T-helper 17 cell (primary cell): ENCODE measurements around the gene TRAF3. TPM values are rescaled to one million over a fixed set of nuclear protein-coding genes. Genes with fewer than 3 reads are reported as not detected.

Experiments used
- ATAC-seq: fragments of 150-1000 bp; cut with Tn5 transposase; 2 replicates; pipeline ENCODE4 v1.10.0; 2021; ENCODE audit warnings: mild to moderate bottlenecking, moderate library complexity
- DNase-seq, 3 donors: peaks; one replicate each; pipeline versions ENCODE4 v3.0.0 to v3.0.0-alpha.2; 2020 to 2021
- H3K9me3 ChIP-seq: one replicate; pipeline ENCODE4 v1.7.0; 2013; ENCODE audit warnings: low read length, mild to moderate bottlenecking; ENCODE audit not compliant: control insufficient read depth, poor library complexity, severe bottlenecking
- H3K27ac Mint-ChIP-seq: one replicate; pipeline ENCODE4 v1.8.0; 2022; ENCODE audit warnings: mild to moderate bottlenecking, moderate library complexity, mixed read lengths
- H3K27me3 Mint-ChIP-seq: one replicate; pipeline ENCODE4 v1.8.0; 2022; ENCODE audit warnings: mixed read lengths
- H3K36me3 Mint-ChIP-seq: one replicate; pipeline ENCODE4 v1.8.0; 2022; ENCODE audit warnings: low read depth, mixed read lengths
- H3K4me1 Mint-ChIP-seq: one replicate; pipeline ENCODE4 v1.8.0; 2022; ENCODE audit warnings: mild to moderate bottlenecking, mixed read lengths
- H3K4me3 Mint-ChIP-seq: one replicate; pipeline ENCODE4 v1.8.0; 2022; ENCODE audit warnings: mild to moderate bottlenecking, moderate library complexity, mixed read lengths
- total RNA-seq, 4 donors: library from RNA in 2 of 4; stranded (reverse) in 2 of 4; gene quantifications; one replicate each; pipeline ENCODE4 v1.2.3 and lab custom pipeline; 2022 to 2026

The TRAF3 gene
- total RNA-seq, 2 donors from 2014 or later: 47.8 to 54.4 TPM

DNA sequence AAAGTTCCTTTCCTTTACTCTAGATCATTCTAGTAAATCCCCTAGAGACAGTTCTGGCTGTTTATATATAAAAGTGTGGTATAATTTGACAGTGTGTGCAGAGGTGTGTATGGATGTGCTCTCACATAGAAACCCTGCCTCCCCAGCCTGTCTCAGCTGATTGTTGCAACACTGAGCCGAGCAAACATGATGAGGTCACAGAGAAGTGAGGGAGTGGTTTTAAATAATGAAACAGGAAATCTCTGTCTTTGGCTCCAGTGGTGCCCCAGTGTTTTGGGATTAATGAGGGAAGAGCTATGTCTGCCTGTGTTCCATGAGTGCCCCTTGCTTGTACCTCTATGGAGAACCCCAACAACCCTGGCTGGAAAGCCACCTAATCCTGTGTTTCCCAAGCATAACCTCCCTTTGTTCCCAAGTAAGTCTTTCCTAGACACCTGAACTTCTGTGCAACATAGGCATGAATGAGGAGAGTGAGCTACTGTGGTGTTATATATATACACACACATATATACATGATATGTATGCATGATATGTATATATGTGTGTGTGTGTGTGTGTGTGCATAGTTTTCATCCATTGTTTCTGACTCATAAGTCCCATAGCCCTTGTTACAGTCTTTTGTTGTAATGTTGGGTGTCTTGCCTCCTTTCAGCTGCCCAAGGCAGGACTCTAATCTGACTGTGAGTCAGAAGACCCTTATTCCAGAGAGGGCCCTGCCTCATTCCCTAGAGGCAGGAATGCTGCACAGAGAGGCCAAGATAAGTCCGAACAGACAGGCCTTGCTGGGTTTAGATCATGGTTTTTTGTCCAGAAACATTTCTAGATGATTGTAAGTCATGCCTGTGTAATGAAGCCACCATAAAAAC, 18.0 kb downstream of the TRAF3 start:
- H3K9me3 ChIP-seq: no peaks in the 10 kb centered on the region
- Mint-ChIP-seq H3K27ac (peak overlapping the region; percentile 49), H3K4me3 (peak overlapping the region; percentile 43), H3K27me3 (no peaks in the 10 kb centered on the region), H3K4me1 (peaks cover 51% of the 10 kb centered on the region), H3K36me3 (no peaks in the 10 kb centered on the region)
- no peak for DNase-seq
- ATAC-seq: peak; percentile 92

DNA sequence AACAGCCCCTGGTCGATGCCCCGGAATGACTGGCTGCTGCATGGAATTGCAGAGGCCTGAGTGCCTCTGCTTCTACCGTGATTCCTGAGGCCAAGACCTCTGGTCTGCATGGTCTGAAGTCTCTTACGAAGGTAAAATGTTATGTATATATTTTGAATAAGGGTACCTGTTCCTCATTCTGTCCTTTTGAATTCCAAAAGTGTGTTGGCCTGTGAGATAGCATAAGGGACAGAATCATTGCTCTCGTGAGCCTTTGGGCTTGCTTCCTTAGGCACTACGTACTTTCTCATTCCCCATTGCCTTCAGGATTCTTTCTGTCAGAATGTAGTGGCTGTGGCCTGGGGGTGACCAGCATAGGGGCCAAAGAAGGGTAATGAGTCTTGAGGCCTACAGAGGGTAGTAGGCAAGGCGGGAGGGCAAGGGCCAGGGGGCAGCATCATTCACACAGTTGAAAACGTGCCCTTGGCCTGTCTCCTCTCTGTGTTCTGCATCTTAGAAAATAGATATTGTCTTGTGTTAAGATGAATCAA, 19.5 kb downstream of the TRAF3 start:
- no peaks in the 10 kb centered on the region for H3K36me3 Mint-ChIP-seq
- H3K27ac Mint-ChIP-seq: no peak overlapping the region
- H3K4me1 Mint-ChIP-seq: peaks cover 42% of the 10 kb centered on the region
- H3K4me3 Mint-ChIP-seq: peak overlapping the region; percentile 21
- H3K27me3 Mint-ChIP-seq: no peaks in the 10 kb centered on the region
- DNase-seq (no peak), ATAC-seq (no peak)
- no peaks in the 10 kb centered on the region for H3K9me3 ChIP-seq

DNA sequence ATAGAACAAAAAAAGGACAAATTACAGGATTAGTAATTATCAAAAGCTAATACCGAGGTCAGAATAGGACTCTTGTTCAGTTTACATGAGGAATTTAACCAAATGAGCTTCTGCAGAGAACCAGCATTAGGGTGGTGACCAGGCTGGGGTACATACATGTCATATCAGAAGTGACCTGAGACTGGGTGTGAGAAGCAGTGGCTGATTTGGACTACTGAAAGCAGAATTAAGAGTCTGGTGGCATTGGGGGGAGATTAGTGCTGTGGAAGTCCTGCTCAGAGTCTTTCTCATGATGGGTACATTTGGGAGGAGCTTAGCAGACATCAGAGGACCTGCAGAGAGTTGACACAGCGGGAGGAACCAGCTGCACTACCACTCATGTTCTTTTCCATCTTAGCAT, 21.7 kb downstream of the TRAF3 start:
- no peaks in the 10 kb centered on the region for H3K9me3 ChIP-seq
- Mint-ChIP-seq H3K36me3 (no peaks in the 10 kb centered on the region), H3K27ac (peak overlapping the region; percentile 47), H3K4me3 (no peak overlapping the region), H3K4me1 (peaks cover 42% of the 10 kb centered on the region), H3K27me3 (no peaks in the 10 kb centered on the region)
- ATAC-seq: no peak
- DNase-seq: no peak

DNA sequence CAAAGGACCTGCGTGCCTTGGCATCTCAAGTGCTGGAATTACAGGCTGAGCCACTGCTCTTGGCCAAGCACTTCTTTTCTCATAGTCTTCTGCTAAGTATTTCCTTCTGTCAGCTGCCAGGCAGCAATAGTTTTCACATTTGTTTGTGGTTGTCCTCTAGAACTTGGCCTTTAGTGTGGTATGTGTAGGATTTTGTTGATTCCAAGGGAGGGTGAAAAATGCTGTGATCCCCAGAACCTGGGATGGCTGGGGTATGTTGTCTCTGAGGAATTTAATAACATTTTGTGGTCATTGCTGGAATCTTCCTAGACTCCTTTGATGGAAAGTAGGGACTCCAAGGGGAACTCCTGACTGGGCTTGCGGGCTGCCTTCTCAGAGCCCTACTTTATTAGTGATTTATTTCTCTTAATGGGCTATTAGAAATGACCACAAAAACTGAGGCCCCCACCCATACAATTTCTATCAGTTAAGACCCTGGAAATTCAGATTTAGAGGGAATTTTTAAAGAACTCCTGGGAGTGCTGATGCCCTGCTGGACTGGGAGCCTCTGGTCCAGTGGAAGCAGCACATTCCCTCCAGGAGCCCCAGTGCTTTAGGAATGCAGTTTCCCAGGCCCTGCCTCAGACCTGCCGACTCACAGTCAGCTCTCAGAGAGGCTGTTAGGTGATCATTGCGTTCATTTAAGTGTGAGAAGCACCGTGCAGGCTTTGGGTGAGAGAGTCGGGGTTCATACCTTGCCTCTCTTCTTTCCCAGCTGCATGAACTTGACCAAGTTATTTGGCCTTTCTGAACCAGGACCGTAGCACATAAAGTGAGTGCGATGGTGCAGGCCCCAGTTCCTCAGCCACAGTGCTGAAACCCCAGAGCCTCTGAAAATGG, 22.7 kb downstream of the TRAF3 start:
- H3K4me3 Mint-ChIP-seq: no peak overlapping the region
- no peaks in the 10 kb centered on the region for H3K36me3 Mint-ChIP-seq
- H3K27me3 Mint-ChIP-seq: no peaks in the 10 kb centered on the region
- peaks cover 36% of the 10 kb centered on the region for H3K4me1 Mint-ChIP-seq
- ATAC-seq: no peak
- no peak for DNase-seq
- H3K9me3 ChIP-seq: no peaks in the 10 kb centered on the region
- H3K27ac Mint-ChIP-seq: peak overlapping the region; percentile 6

DNA sequence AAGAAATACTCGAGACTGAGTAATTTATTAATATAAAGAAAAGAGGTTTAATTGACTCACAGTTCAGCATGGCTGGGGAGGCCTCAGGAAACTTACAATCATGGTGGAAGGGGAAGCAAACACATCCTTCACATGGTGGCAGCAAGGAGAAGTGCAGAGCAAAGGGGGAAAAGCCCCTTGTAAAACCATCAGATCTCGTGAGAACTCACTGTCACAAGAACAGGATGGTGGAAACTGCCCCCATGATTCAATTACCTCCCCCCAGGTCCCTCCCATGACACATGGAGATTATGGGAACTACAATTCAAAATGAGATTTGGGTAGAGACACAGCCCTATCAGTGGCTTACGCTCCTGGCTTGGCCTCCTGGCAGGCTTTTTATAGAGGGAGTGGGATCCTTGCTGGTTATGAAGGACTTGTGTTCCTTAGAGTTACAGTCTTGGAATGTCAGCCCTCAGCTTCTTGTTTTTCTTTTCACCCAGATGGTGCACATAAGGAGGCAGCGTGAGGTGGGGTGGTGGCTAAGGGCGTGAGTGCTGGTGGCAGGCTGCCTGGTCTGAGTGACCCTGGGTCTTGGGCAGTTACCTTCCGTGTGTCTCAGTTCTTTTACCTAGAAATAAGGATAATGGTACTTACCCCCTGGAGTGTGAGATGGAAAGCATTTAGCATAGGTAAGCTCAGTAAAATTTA, 25.7 kb downstream of the TRAF3 start:
- no peak for DNase-seq
- no peaks in the 10 kb centered on the region for H3K9me3 ChIP-seq
- ATAC-seq: no peak
- Mint-ChIP-seq H3K4me3 (peak overlapping the region; percentile 50), H3K4me1 (peaks cover 50% of the 10 kb centered on the region), H3K36me3 (no peaks in the 10 kb centered on the region), H3K27me3 (no peaks in the 10 kb centered on the region), H3K27ac (peak overlapping the region; percentile 32)

DNA sequence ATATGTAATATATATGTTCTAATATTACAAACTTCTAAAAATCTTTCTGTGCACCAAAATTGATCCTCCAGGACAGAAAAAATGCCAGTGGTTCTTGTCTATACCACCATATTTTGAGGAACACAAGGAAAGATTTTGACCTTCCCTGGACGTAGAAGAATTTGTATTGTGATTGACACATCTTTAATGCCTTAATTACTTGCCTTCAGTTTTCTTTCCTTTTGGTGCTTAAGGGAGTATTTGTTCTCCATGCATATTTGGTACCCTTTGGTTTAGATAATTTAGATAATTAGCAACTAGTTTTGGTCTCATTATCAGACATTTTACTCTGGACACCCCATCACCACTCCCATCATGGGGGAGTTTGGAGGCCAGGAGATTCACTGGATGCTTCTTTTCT, 27.6 kb downstream of the TRAF3 start:
- peaks cover 41% of the 10 kb centered on the region for H3K4me1 Mint-ChIP-seq
- no peaks in the 10 kb centered on the region for H3K9me3 ChIP-seq
- no peak for ATAC-seq
- DNase-seq: no peak
- peak overlapping the region; percentile 97 for H3K27ac Mint-ChIP-seq
- H3K4me3 Mint-ChIP-seq: peak overlapping the region; percentile 86
- no peaks in the 10 kb centered on the region for H3K27me3 Mint-ChIP-seq
- H3K36me3 Mint-ChIP-seq: no peaks in the 10 kb centered on the region

DNA sequence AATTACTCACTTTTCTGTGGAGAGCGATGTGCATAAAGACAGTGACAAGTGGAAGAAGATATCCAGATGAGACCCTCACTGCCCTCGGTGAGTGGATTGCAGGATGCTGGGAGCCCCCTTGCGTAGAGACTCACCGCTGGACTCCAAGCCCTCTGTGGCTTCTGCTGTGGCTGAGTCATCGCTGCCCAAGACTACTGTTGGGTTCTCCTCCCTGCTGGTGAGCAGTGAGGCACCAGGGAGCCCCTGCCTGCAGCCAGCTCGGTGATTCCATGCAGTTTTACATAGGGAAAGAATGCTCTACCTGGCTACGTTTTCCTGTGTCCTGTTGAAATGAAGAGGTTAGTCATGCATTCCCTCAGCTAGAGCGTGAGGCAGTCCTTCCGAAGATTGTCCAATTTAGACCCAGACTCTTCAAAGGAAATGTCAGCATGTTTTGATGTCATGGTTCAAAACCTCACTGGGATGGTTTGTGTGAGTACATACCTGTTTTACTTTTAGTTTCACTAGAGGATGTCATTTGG, 28.2 kb downstream of the TRAF3 start:
- peak overlapping the region; percentile 86 for H3K4me3 Mint-ChIP-seq
- no peaks in the 10 kb centered on the region for H3K36me3 Mint-ChIP-seq
- peak overlapping the region; percentile 97 for H3K27ac Mint-ChIP-seq
- H3K4me1 Mint-ChIP-seq: peaks cover 45% of the 10 kb centered on the region
- peak; percentile 65 for ATAC-seq
- H3K27me3 Mint-ChIP-seq: no peaks in the 10 kb centered on the region
- no peak for DNase-seq
- no peaks in the 10 kb centered on the region for H3K9me3 ChIP-seq

DNA sequence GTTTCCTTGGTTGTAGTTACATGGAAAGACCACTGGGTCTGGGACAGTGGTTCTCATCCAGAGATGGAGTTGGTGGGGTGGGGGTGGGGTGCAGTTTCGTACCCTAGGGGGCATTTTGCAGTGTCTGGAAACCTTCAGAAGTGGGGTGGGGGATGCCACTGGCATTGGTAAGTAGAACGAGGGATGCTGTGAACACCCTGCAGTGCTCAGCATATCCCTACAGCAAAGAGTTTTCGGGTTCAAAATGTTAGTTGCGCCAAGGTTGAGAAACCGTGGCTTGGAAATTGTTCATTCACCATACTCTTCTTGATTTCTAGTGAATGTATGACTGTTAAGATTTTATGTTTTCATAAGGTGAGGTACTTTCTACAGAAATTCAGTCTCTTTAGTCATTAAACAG, 28.7 kb downstream of the TRAF3 start:
- peak; percentile 10 for ATAC-seq
- DNase-seq: no peak
- H3K4me1 Mint-ChIP-seq: peaks cover 49% of the 10 kb centered on the region

DNA sequence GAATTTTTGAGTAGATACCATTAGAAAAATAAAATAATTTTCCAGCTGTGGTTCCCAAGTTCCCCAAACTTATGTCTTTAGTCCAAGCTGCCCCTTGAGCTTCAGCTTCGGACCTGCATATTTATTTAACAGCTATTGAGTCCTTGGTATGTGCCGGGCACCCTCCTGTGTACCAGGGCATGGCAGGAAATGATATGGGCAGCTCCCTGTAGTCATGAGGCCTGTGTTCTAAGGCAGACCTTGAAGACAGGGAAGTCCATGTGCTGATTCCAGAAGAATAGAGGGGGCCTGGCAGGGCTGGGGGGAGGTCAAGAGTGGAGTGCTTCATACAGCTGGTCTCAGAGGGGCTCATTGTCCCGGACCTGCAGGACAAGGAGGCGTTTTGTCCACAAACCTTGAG, 29.2 kb downstream of the TRAF3 start:
- ATAC-seq (no peak), DNase-seq (no peak)
- H3K27me3 Mint-ChIP-seq: no peaks in the 10 kb centered on the region
- peaks cover 52% of the 10 kb centered on the region for H3K4me1 Mint-ChIP-seq
- no peaks in the 10 kb centered on the region for H3K9me3 ChIP-seq
- H3K36me3 Mint-ChIP-seq: no peaks in the 10 kb centered on the region
- peak overlapping the region; percentile 97 for H3K27ac Mint-ChIP-seq
- H3K4me3 Mint-ChIP-seq: peak overlapping the region; percentile 86

More for the DNA sequence above, 28.7 kb downstream of the TRAF3 start:
- Mint-ChIP-seq H3K4me3 (peak overlapping the region; percentile 86), H3K27ac (peak overlapping the region; percentile 97), H3K36me3 (no peaks in the 10 kb centered on the region), H3K27me3 (no peaks in the 10 kb centered on the region)
- H3K9me3 ChIP-seq: no peaks in the 10 kb centered on the region

DNA sequence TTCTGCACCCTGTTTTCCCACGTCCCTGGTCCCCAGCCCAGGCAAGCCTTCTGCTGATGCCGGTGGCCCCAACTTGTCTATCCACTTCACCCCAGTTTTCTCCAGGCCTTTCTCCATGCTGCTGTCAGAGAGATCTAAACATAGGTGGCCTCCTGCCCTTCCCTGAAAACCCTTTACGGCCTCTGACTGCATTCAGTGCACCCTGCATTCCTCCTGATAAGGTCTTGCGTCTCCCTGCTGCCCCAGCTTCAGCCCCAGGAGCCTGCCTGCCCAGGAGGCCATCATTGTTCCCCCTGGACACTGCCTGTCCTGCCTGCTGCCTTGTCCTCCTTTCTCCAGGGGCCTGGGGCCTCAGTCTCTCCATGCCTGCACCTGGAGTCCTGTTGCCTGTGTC, 29.8 kb downstream of the TRAF3 start:
- peaks cover 56% of the 10 kb centered on the region for H3K4me1 Mint-ChIP-seq
- ATAC-seq (no peak), DNase-seq (no peak)
- H3K9me3 ChIP-seq: no peaks in the 10 kb centered on the region
- H3K36me3 Mint-ChIP-seq: no peaks in the 10 kb centered on the region
- H3K27ac Mint-ChIP-seq: peak overlapping the region; percentile 97
- H3K27me3 Mint-ChIP-seq: no peaks in the 10 kb centered on the region
- H3K4me3 Mint-ChIP-seq: peak overlapping the region; percentile 80

DNA sequence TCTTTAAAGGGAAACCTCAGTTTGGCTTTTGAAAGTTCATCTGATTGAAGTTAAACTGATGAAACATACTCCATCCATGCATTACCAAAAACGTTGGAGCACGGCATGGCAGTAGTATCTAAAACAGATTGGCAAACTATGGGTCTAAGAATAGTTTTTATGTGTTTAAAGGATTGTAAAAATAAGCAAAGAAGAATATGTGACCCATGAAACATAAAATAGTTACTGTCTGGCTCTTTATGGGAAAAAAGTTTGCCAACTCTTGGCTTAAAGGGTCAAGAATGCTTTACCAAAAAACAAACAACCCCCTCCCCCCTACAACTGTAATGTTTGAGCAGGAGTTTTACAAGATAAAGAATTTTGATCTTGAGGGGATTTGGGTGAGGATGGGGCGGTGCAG, 32.6 kb downstream of the TRAF3 start:
- ATAC-seq (no peak), DNase-seq (no peak)
- H3K4me3 Mint-ChIP-seq: no peak overlapping the region
- H3K27ac Mint-ChIP-seq: peak overlapping the region; percentile 61
- H3K4me1 Mint-ChIP-seq: peaks cover 65% of the 10 kb centered on the region
- H3K36me3 Mint-ChIP-seq: no peaks in the 10 kb centered on the region
- no peaks in the 10 kb centered on the region for H3K9me3 ChIP-seq
- no peaks in the 10 kb centered on the region for H3K27me3 Mint-ChIP-seq

DNA sequence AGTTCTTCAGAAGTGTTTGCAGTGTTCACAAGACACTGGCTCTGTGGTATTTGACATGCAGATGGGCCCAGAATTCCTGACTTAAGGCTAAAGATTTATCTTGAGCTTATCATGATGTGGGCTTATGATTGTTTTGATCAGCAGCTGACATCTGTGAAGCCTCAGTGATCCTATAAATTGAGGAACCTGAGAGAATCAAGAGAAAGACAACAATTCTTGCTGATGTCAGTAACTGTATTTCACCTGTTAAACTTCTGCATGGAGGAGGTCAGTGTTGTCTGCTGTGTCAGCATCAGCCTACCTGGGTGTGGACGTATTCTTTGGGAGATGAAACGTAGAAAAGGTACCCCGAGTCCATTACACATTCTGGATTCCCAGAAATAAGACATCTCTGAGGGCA, 33.3 kb downstream of the TRAF3 start:
- H3K4me1 Mint-ChIP-seq: peaks cover 62% of the 10 kb centered on the region
- H3K27me3 Mint-ChIP-seq: no peaks in the 10 kb centered on the region
- DNase-seq: no peak
- peak overlapping the region; percentile 61 for H3K27ac Mint-ChIP-seq
- ATAC-seq: no peak
- no peak overlapping the region for H3K4me3 Mint-ChIP-seq
- H3K36me3 Mint-ChIP-seq: peaks cover 3% of the 10 kb centered on the region
- H3K9me3 ChIP-seq: no peaks in the 10 kb centered on the region
